HCT116 (cell line): ENCODE data around the gene ACY1. TPM values are rescaled to one million over a fixed set of nuclear protein-coding genes. Genes with fewer than 3 reads are reported as not detected.

Experiments used
- ATAC-seq: fragments of 200-7000 bp; cut with Tn5 transposase; 2 replicates; pipeline ENCODE4 v1.9.1; 2020; ENCODE audit warnings: mild to moderate bottlenecking, moderate library complexity
- BruUV-seq: library from RNA; stranded (reverse); fragments of 400-500 nt; replicated peaks from 2 replicates; lab custom pipeline; 2021; lab: Mats Ljungman, UMichigan
- CTCF ChIA-PET: fragments of 300-600 bp; sonication (Branson Sonifier 250); formaldehyde crosslinking; loops from one replicate; lab custom pipeline; 2021; ENCODE audit warnings: antibody characterized with exemption; lab: Charles Lee
- POLR2A ChIA-PET: fragments of 300-600, 350-600 bp; sonication (Branson Sonifier 250); formaldehyde crosslinking; loops from one replicate; lab custom pipeline; 2021; ENCODE audit warnings: antibody characterized with exemption; lab: Charles Lee
- RAD21 ChIA-PET, 2 experiments: fragments of 300-600 bp; sonication (Branson Sonifier 250); formaldehyde crosslinking; loops; one replicate each; lab custom pipeline; 2023; ENCODE audit warnings: low total read pairs in 2 of 2; ENCODE audit not compliant: uncharacterized antibody in 2 of 2, unreplicated experiment in 2 of 2, low non-redundant PET in 1 of 2; lab: Charles Lee
- DNase-seq: peaks from one replicate; pipeline ENCODE4 v3.0.0-alpha.2; 2010; ENCODE audit warnings: low read depth, low spot score
- H2AFZ ChIP-seq: fragments of 200-600 bp; shearing (Covaris generic), sonication (generic); 2 replicates; pipeline ENCODE4 v1.6.1; 2017; ENCODE audit warnings: low read depth, mixed run types, mixed read lengths, antibody characterized with exemption, low read length; ENCODE audit not compliant: poor library complexity, severe bottlenecking
- H3K27ac ChIP-seq: 2 replicates; pipeline ENCODE4 v1.5.1; 2012; ENCODE audit warnings: low read depth, low read length
- H3K27me3 ChIP-seq: fragments of 200-600 bp; sonication (generic); 2 replicates; pipeline ENCODE4 v1.6.1; 2016; ENCODE audit warnings: mixed run types, low read length, mixed read lengths; ENCODE audit not compliant: insufficient read depth
- H3K36me3 ChIP-seq, 2 experiments: fragments of 200-500 bp in 1 of 2; fragments of 200-600 bp in 1 of 2; sonication (Bioruptor generic) in 1 of 2; sonication (generic) in 1 of 2; 2 replicates each; pipeline versions ENCODE4 v1.5.1 to v1.6.1; 2014 to 2016; ENCODE audit warnings: low read length in 2 of 2, inconsistent platforms in 1 of 2, mixed read lengths in 1 of 2, mixed run types in 1 of 2; ENCODE audit not compliant: insufficient read depth in 2 of 2, control insufficient read depth in 1 of 2
- H3K4me1 ChIP-seq, 2 experiments: fragments of 200-600 bp in 1 of 2; sonication (generic) in 1 of 2; 2 replicates each; pipeline versions ENCODE4 v1.5.1 to v1.6.1; 2012 to 2017; ENCODE audit warnings: low read length in 2 of 2, inconsistent platforms in 1 of 2, mild to moderate bottlenecking in 1 of 2, mixed read lengths in 1 of 2, mixed run types in 1 of 2, moderate library complexity in 1 of 2; ENCODE audit not compliant: insufficient read depth in 2 of 2, control insufficient read depth in 1 of 2
- H3K4me2 ChIP-seq: fragments of 200-600 bp; sonication (generic); 2 replicates; pipeline ENCODE4 v1.6.1; 2017; ENCODE audit warnings: mixed run types, low read length, mixed read lengths
- H3K4me3 ChIP-seq, 2 experiments: fragments of 200-600 bp in 1 of 2; sonication (generic) in 1 of 2; replicated peaks in 1 of 2; 2 replicates each; pipeline ENCODE4 v1.5.1; 2011 to 2016; ENCODE audit warnings: low read length in 2 of 2, control low read depth in 1 of 2, low read depth in 1 of 2, mild to moderate bottlenecking in 1 of 2, mixed read lengths in 1 of 2, mixed run types in 1 of 2
- H3K79me2 ChIP-seq: fragments of 200-600 bp; sonication (generic); 2 replicates; pipeline ENCODE4 v1.6.1; 2017; ENCODE audit warnings: mild to moderate bottlenecking, mixed run types, low read length, moderate library complexity, mixed read lengths; ENCODE audit not compliant: insufficient read depth
- H3K9ac ChIP-seq: fragments of 200-600 bp; sonication (generic); 2 replicates; pipeline ENCODE4 v1.6.1; 2016; ENCODE audit warnings: low read length, mixed read lengths
- H3K9me2 ChIP-seq: fragments of 200-600 bp; sonication (generic), shearing (Covaris generic); 2 replicates; pipeline ENCODE4 v1.6.1; 2017; ENCODE audit warnings: mixed run types, mild to moderate bottlenecking, moderate library complexity; ENCODE audit not compliant: insufficient read depth
- H3K9me3 ChIP-seq, 2 experiments: fragments of 200-500 bp in 1 of 2; fragments of 200-600 bp in 1 of 2; sonication (Bioruptor generic) in 1 of 2; sonication (generic) in 1 of 2; 2 replicates each; pipeline ENCODE4 v1.6.1; 2014 to 2017; ENCODE audit warnings: low read length in 2 of 2, mixed read lengths in 2 of 2, inconsistent platforms in 1 of 2, low read depth in 1 of 2, mild to moderate bottlenecking in 1 of 2, mixed run types in 1 of 2, moderate library complexity in 1 of 2; ENCODE audit not compliant: control insufficient read depth in 1 of 2, insufficient read depth in 1 of 2
- H4K20me1 ChIP-seq: fragments of 200-600 bp; sonication (generic), shearing (Covaris generic); 2 replicates; pipeline ENCODE4 v1.6.1; 2017; ENCODE audit warnings: mixed run types, mild to moderate bottlenecking, moderate library complexity; ENCODE audit not compliant: insufficient read depth
- CBX3 ChIP-seq: IDR thresholded peaks from 2 replicates; pipeline ENCODE4 v1.6.1; 2012; ENCODE audit warnings: low read depth
- CEBPB ChIP-seq: IDR thresholded peaks from 2 replicates; pipeline ENCODE4 v1.6.1; 2012; ENCODE audit warnings: low read depth
- ELF1 ChIP-seq: IDR thresholded peaks from 2 replicates; pipeline ENCODE4 v1.6.1; 2012; ENCODE audit warnings: low read depth, borderline replicate concordance
- EZH2 ChIP-seq: fragments of 200-600 bp; sonication (generic); IDR thresholded peaks from 2 replicates; pipeline ENCODE4 v1.6.1; 2017; ENCODE audit warnings: antibody characterized with exemption, mixed run types
- POLR2A ChIP-seq: IDR thresholded peaks from 2 replicates; pipeline ENCODE4 v1.7.0; 2011; ENCODE audit warnings: borderline replicate concordance; ENCODE audit not compliant: insufficient read depth, insufficient read length; ENCODE audit errors: extremely low read depth
- SP1 ChIP-seq: IDR thresholded peaks from 2 replicates; pipeline ENCODE4 v1.6.1; 2012; ENCODE audit warnings: low read depth
- TCF7L2 ChIP-seq: IDR thresholded peaks from 2 replicates; pipeline ENCODE4 v1.7.0; 2011; ENCODE audit warnings: borderline replicate concordance, inconsistent platforms; ENCODE audit not compliant: insufficient read depth, insufficient read length; ENCODE audit errors: extremely low read depth
- intact Hi-C: fragments of 100-400 bp; cut with micrococcal nuclease; formaldehyde crosslinking; loops from 2 replicates; pipeline ENCODE4 v1.10.0; 2022
- total RNA-seq: library from RNA; stranded (reverse); gene quantifications from one replicate; pipeline ENCODE4 v1.2.1, GENCODE V29; 2021; ENCODE audit not compliant: unreplicated experiment
- TF ChIP-seq, protein P1 (sequence below), 3 experiments: fragments of 200-600 bp in 1 of 3; sonication (generic) in 1 of 3; IDR thresholded peaks in 2 of 3; conservative IDR thresholded peaks in 1 of 3; 2 replicates each; pipeline ENCODE4 v1.5.1; 2012 to 2017; ENCODE audit warnings: low read depth in 2 of 3, low read length in 2 of 3, antibody characterized with exemption in 1 of 3, borderline replicate concordance in 1 of 3, control low read depth in 1 of 3, mild to moderate bottlenecking in 1 of 3, mixed read lengths in 1 of 3, mixed run types in 1 of 3, moderate library complexity in 1 of 3; ENCODE audit not compliant: insufficient read depth in 1 of 3
- TF ChIP-seq, protein P2 (sequence below): IDR thresholded peaks from 2 replicates; pipeline ENCODE4 v1.6.1; 2012; ENCODE audit warnings: low read depth

The ACY1 gene
- total RNA-seq, 1 experiment from 2014 or later: 73.2 TPM

DNA sequence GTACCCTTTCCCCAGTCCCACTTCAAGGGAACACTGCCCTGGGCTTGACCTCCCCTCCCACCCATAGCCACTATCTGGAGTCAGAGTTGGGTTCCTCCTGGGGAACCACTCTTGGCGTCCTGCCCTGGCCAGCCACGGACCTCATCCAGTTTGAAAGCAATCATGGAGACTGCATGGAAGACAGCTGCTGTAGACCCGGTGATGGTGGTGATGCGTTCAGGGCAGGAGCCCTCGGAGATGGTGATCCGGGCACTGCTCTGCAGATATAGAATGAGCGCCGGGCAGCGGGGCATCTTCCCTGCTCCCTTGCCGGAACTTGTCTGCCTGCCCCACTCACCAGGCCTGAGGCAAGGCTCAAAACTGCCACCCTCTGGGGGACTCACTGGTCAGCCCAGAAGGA is 22.9 kb upstream of the ACY1 start:
- no peak overlapping the region for H3K9ac ChIP-seq
- no peak overlapping the region for H3K27ac ChIP-seq
- TF ChIP-seq POLR2A (no peak), CBX3 (no peak), SP1 (no peak), CEBPB (no peak), TCF7L2 (no peak), EZH2 (no peak), ELF1 (no peak)
- TF ChIP-seq, protein P1, sequence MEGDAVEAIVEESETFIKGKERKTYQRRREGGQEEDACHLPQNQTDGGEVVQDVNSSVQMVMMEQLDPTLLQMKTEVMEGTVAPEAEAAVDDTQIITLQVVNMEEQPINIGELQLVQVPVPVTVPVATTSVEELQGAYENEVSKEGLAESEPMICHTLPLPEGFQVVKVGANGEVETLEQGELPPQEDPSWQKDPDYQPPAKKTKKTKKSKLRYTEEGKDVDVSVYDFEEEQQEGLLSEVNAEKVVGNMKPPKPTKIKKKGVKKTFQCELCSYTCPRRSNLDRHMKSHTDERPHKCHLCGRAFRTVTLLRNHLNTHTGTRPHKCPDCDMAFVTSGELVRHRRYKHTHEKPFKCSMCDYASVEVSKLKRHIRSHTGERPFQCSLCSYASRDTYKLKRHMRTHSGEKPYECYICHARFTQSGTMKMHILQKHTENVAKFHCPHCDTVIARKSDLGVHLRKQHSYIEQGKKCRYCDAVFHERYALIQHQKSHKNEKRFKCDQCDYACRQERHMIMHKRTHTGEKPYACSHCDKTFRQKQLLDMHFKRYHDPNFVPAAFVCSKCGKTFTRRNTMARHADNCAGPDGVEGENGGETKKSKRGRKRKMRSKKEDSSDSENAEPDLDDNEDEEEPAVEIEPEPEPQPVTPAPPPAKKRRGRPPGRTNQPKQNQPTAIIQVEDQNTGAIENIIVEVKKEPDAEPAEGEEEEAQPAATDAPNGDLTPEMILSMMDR (IDR thresholded peaks at IDR 0.05 in 2 of 3, conservative IDR thresholded peaks at IDR 0.05 in 1 of 3; ENCODE audit: borderline replicate concordance in 1 of 3, insufficient read depth in 1 of 3, low read depth in 2 of 3, low read length in 2 of 3): no peak
- TF ChIP-seq, protein P2, sequence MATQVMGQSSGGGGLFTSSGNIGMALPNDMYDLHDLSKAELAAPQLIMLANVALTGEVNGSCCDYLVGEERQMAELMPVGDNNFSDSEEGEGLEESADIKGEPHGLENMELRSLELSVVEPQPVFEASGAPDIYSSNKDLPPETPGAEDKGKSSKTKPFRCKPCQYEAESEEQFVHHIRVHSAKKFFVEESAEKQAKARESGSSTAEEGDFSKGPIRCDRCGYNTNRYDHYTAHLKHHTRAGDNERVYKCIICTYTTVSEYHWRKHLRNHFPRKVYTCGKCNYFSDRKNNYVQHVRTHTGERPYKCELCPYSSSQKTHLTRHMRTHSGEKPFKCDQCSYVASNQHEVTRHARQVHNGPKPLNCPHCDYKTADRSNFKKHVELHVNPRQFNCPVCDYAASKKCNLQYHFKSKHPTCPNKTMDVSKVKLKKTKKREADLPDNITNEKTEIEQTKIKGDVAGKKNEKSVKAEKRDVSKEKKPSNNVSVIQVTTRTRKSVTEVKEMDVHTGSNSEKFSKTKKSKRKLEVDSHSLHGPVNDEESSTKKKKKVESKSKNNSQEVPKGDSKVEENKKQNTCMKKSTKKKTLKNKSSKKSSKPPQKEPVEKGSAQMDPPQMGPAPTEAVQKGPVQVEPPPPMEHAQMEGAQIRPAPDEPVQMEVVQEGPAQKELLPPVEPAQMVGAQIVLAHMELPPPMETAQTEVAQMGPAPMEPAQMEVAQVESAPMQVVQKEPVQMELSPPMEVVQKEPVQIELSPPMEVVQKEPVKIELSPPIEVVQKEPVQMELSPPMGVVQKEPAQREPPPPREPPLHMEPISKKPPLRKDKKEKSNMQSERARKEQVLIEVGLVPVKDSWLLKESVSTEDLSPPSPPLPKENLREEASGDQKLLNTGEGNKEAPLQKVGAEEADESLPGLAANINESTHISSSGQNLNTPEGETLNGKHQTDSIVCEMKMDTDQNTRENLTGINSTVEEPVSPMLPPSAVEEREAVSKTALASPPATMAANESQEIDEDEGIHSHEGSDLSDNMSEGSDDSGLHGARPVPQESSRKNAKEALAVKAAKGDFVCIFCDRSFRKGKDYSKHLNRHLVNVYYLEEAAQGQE: no peak
- H3K79me2 ChIP-seq: no peaks in the 10 kb centered on the region
- intact Hi-C loops: no loop called here
- H4K20me1 ChIP-seq: no peaks in the 10 kb centered on the region
- no peak for DNase-seq
- no peaks in the 10 kb centered on the region for H3K27me3 ChIP-seq
- no peaks in the 10 kb centered on the region for H3K9me2 ChIP-seq
- H3K4me1 ChIP-seq: no peaks in the 10 kb centered on the region
- H3K4me3 ChIP-seq: no peak overlapping the region
- CTCF ChIA-PET: no interaction called here
- H3K36me3 ChIP-seq: 0 out of 4 replicates have a peak, but pooled peaks cover 0 to 3% of the 10 kb centered on the region in 2 experiments
- no peak overlapping the region for H3K4me2 ChIP-seq
- no TSS peak for BruUV-seq
- no peak for ATAC-seq
- POLR2A ChIA-PET: no interaction called here
- H3K9me3 ChIP-seq: no peaks in the 10 kb centered on the region
- H2AFZ ChIP-seq: no peak overlapping the region
- RAD21 ChIA-PET: no interaction called here
